BLaER1 treated with 17β-estradiol and CSF1 and Interleukin-3, amounts not matched to agents 10 nM and 100 nM (cell line): ENCODE data around the gene SLC15A1.
A peak's percentile ranks its signal among the peaks of the same experiment; 100 is the strongest.

Experiments used
- H3K27ac ChIP-seq, 11 experiments: shearing (Covaris generic); formaldehyde crosslinking; 2 replicates each; pipeline ENCODE4 v1.8.1; 2022
- H3K27me3 ChIP-seq, 11 experiments: shearing (Covaris generic); formaldehyde crosslinking; 2 replicates each; pipeline ENCODE4 v1.8.1; 2022
- H3K36me3 ChIP-seq, 11 experiments: shearing (Covaris generic); formaldehyde crosslinking; 2 replicates each; pipeline ENCODE4 v1.8.1; 2022
- H3K4me1 ChIP-seq, 10 experiments: shearing (Covaris generic); formaldehyde crosslinking; 2 replicates each; pipeline ENCODE4 v1.8.1; 2022
- H3K4me2 ChIP-seq, 11 experiments: shearing (Covaris generic); formaldehyde crosslinking; 2 replicates each; pipeline ENCODE4 v1.8.1; 2022
- H3K4me3 ChIP-seq, 10 experiments: shearing (Covaris generic); formaldehyde crosslinking; 2 replicates each; pipeline ENCODE4 v1.8.1; 2022
- H3K9ac ChIP-seq, 11 experiments: shearing (Covaris generic); formaldehyde crosslinking; 2 replicates each; pipeline ENCODE4 v1.8.1; 2022
- H3K9me3 ChIP-seq, 11 experiments: shearing (Covaris generic); formaldehyde crosslinking; replicated peaks in 1 of 11; 2 replicates each; pipeline ENCODE4 v1.8.1; 2022
- H4K20me1 ChIP-seq, 11 experiments: shearing (Covaris generic); formaldehyde crosslinking; 2 replicates each; pipeline ENCODE4 v1.8.1; 2022
- Cebpa-rat ChIP-seq, 11 experiments: shearing (Covaris generic); IDR thresholded peaks; 2 replicates each; pipeline ENCODE4 v1.8.1; 2022

SLC15A1 gene

GRCh38 chr13:98652721-98653462, 99.6 kb downstream of the SLC15A1 start:
- no peak for TF ChIP-seq Cebpa-rat (IDR thresholded peaks at IDR 0.05)
- H3K9ac ChIP-seq: no peak overlapping the region
- no peak overlapping the region for H3K4me3 ChIP-seq
- H4K20me1 ChIP-seq: no peaks in the 10 kb centered on the region; a peak in 1 of 22 replicates
- no peaks in the 10 kb centered on the region for H3K36me3 ChIP-seq
- H3K4me2 ChIP-seq: peak overlapping the region in 1 of 11 experiments; percentile 24; a peak in 2 of 22 replicates
- peaks cover 0 to 17% (median 6%) of the 10 kb centered on the region in 10 experiments; a peak in 10 of 20 replicates for H3K4me1 ChIP-seq
- H3K27me3 ChIP-seq: no peaks in the 10 kb centered on the region
- H3K27ac ChIP-seq: no peak overlapping the region
- no peaks in the 10 kb centered on the region for H3K9me3 ChIP-seq

- H3K9ac ChIP-seq: no peak overlapping the region
- no peaks in the 10 kb centered on the region; a peak in 1 of 22 replicates for H4K20me1 ChIP-seq
- no peaks in the 10 kb centered on the region for H3K36me3 ChIP-seq
- H3K27ac ChIP-seq: no peak overlapping the region
- TF ChIP-seq Cebpa-rat (IDR thresholded peaks at IDR 0.05): no peak
- H3K4me3 ChIP-seq: no peak overlapping the region
- H3K27me3 ChIP-seq: no peaks in the 10 kb centered on the region
- H3K9me3 ChIP-seq: no peaks in the 10 kb centered on the region
- peaks cover 0 to 17% (median 6%) of the 10 kb centered on the region in 10 experiments; a peak in 10 of 20 replicates for H3K4me1 ChIP-seq
- H3K4me2 ChIP-seq: no peak overlapping the region
Observed at GRCh38 chr13:98652276-98652675, 100.2 kb downstream of the SLC15A1 start.

GRCh38 chr13:98651744-98652143, 100.7 kb downstream of the SLC15A1 start:
- H3K36me3 ChIP-seq: no peaks in the 10 kb centered on the region
- H3K4me1 ChIP-seq: peaks cover 0 to 17% (median 6%) of the 10 kb centered on the region in 10 experiments; a peak in 10 of 20 replicates
- H3K27ac ChIP-seq: no peak overlapping the region
- no peaks in the 10 kb centered on the region for H3K9me3 ChIP-seq
- H3K4me2 ChIP-seq: peak overlapping the region in 2 of 11 experiments; percentile 51 to 62; a peak in 2 of 22 replicates
- no peak overlapping the region for H3K9ac ChIP-seq
- no peak for TF ChIP-seq Cebpa-rat (IDR thresholded peaks at IDR 0.05)
- no peaks in the 10 kb centered on the region for H3K27me3 ChIP-seq
- no peaks in the 10 kb centered on the region; a peak in 1 of 22 replicates for H4K20me1 ChIP-seq
- H3K4me3 ChIP-seq: no peak overlapping the region

- no peaks in the 10 kb centered on the region for H3K36me3 ChIP-seq
- no peak for TF ChIP-seq Cebpa-rat (IDR thresholded peaks at IDR 0.05)
- no peak overlapping the region for H3K4me3 ChIP-seq
- H4K20me1 ChIP-seq: no peaks in the 10 kb centered on the region; a peak in 1 of 22 replicates
- H3K27me3 ChIP-seq: no peaks in the 10 kb centered on the region
- peaks cover 0 to 17% (median 6%) of the 10 kb centered on the region in 10 experiments; a peak in 10 of 20 replicates for H3K4me1 ChIP-seq
- no peak overlapping the region for H3K27ac ChIP-seq
- no peaks in the 10 kb centered on the region for H3K9me3 ChIP-seq
- H3K9ac ChIP-seq: no peak overlapping the region
- H3K4me2 ChIP-seq: peak overlapping the region in 5 of 11 experiments; percentile 29 to 62 (median 51); a peak in 10 of 22 replicates
Observed at GRCh38 chr13:98650396-98651107, 101.9 kb downstream of the SLC15A1 start.

GRCh38 chr13:98649861-98650260, 102.6 kb downstream of the SLC15A1 start:
- peaks cover 0 to 17% (median 6%) of the 10 kb centered on the region in 10 experiments; a peak in 10 of 20 replicates for H3K4me1 ChIP-seq
- H3K27me3 ChIP-seq: no peaks in the 10 kb centered on the region
- H3K4me2 ChIP-seq: peak overlapping the region in 5 of 11 experiments; percentile 29 to 62 (median 51); a peak in 7 of 22 replicates
- H4K20me1 ChIP-seq: no peaks in the 10 kb centered on the region; a peak in 1 of 22 replicates
- H3K9ac ChIP-seq: no peak overlapping the region
- no peak for TF ChIP-seq Cebpa-rat (IDR thresholded peaks at IDR 0.05)
- H3K9me3 ChIP-seq: no peaks in the 10 kb centered on the region
- H3K27ac ChIP-seq: no peak overlapping the region
- no peak overlapping the region for H3K4me3 ChIP-seq
- no peaks in the 10 kb centered on the region for H3K36me3 ChIP-seq

- Histone ChIP-seq H3K27ac (no peak overlapping the region), H3K4me1 (peaks cover 0 to 17% (median 6%) of the 10 kb centered on the region in 10 experiments; a peak in 10 of 20 replicates), H3K36me3 (no peaks in the 10 kb centered on the region), H3K9me3 (no peaks in the 10 kb centered on the region), H3K27me3 (no peaks in the 10 kb centered on the region), H3K4me3 (no peak overlapping the region), H3K9ac (no peak overlapping the region), H3K4me2 (no peak overlapping the region), H4K20me1 (no peaks in the 10 kb centered on the region; a peak in 1 of 22 replicates)
- no peak for TF ChIP-seq Cebpa-rat (IDR thresholded peaks at IDR 0.05)
Observed at GRCh38 chr13:98648686-98649085, 103.8 kb downstream of the SLC15A1 start.

- Histone ChIP-seq H3K9ac (no peak overlapping the region), H3K9me3 (no peaks in the 10 kb centered on the region), H3K27me3 (no peaks in the 10 kb centered on the region), H3K36me3 (no peaks in the 10 kb centered on the region), H3K4me2 (no peak overlapping the region), H3K27ac (no peak overlapping the region), H3K4me3 (no peak overlapping the region), H4K20me1 (no peaks in the 10 kb centered on the region; a peak in 1 of 22 replicates), H3K4me1 (peaks cover 0 to 17% (median 6%) of the 10 kb centered on the region in 10 experiments; a peak in 10 of 20 replicates)
- TF ChIP-seq Cebpa-rat (IDR thresholded peaks at IDR 0.05): no peak
Observed at GRCh38 chr13:98648141-98648540, 104.3 kb downstream of the SLC15A1 start.

GRCh38 chr13:98647121-98647520, 105.4 kb downstream of the SLC15A1 start:
- no peaks in the 10 kb centered on the region for H3K9me3 ChIP-seq
- no peak overlapping the region for H3K4me2 ChIP-seq
- H3K27me3 ChIP-seq: no peaks in the 10 kb centered on the region
- H4K20me1 ChIP-seq: no peaks in the 10 kb centered on the region; a peak in 1 of 22 replicates
- peaks cover 0 to 17% (median 6%) of the 10 kb centered on the region in 10 experiments; a peak in 10 of 20 replicates for H3K4me1 ChIP-seq
- H3K27ac ChIP-seq: no peak overlapping the region
- no peaks in the 10 kb centered on the region for H3K36me3 ChIP-seq
- no peak for TF ChIP-seq Cebpa-rat (IDR thresholded peaks at IDR 0.05)
- no peak overlapping the region for H3K4me3 ChIP-seq
- H3K9ac ChIP-seq: no peak overlapping the region

- H3K27ac ChIP-seq: no peak overlapping the region
- no peak for TF ChIP-seq Cebpa-rat (IDR thresholded peaks at IDR 0.05)
- no peaks in the 10 kb centered on the region for H3K27me3 ChIP-seq
- no peak overlapping the region for H3K9ac ChIP-seq
- H3K4me2 ChIP-seq: no peak overlapping the region
- no peaks in the 10 kb centered on the region for H3K36me3 ChIP-seq
- no peaks in the 10 kb centered on the region; a peak in 1 of 20 replicates for H3K4me1 ChIP-seq
- H3K9me3 ChIP-seq: no peaks in the 10 kb centered on the region
- H4K20me1 ChIP-seq: no peaks in the 10 kb centered on the region
- H3K4me3 ChIP-seq: no peak overlapping the region
Observed at GRCh38 chr13:98643479-98643878, 109.0 kb downstream of the SLC15A1 start.
